NCI-H1105 treated with DMSO at 0.1 percent for 48 hours (cell line): Measurements from ENCODE around the gene PAPPA.

ENCODE experiments used
- DNase-seq: peaks from one replicate; lab custom pipeline; 2025; lab: John Stamatoyannopoulos, UW

The PAPPA gene

GRCh38 chr9:116422119-116422979 is 268.8 kb downstream of the PAPPA start:
- no peak for DNase-seq

GRCh38 chr9:116423149-116423548 is 269.6 kb downstream of the PAPPA start:
- no peak for DNase-seq

- no peak for DNase-seq
Measured at GRCh38 chr9:116425244-116425643, 271.7 kb downstream of the PAPPA start.

- DNase-seq, result no peak
Measured at GRCh38 chr9:116430849-116431248, 277.3 kb downstream of the PAPPA start.

- DNase-seq, result no peak
Measured at GRCh38 chr9:116432051-116432450, 278.5 kb downstream of the PAPPA start.

- DNase-seq, result no peak
Measured at GRCh38 chr9:116434314-116434713, 280.7 kb downstream of the PAPPA start.

GRCh38 chr9:116435706-116436105 is 282.1 kb downstream of the PAPPA start:
- DNase-seq, result no peak

GRCh38 chr9:116436121-116436520 is 282.5 kb downstream of the PAPPA start:
- no peak for DNase-seq

- no peak for DNase-seq
Measured at GRCh38 chr9:116437411-116438370, 284.1 kb downstream of the PAPPA start.

- DNase-seq, result no peak
Measured at GRCh38 chr9:116442528-116442927, 288.9 kb downstream of the PAPPA start.

- DNase-seq, result no peak
Measured at GRCh38 chr9:116447934-116448333, 294.3 kb downstream of the PAPPA start.

GRCh38 chr9:116448431-116448830 is 294.8 kb downstream of the PAPPA start:
- DNase-seq, result no peak

- DNase-seq, result no peak
Measured at GRCh38 chr9:116449949-116450348, 296.4 kb downstream of the PAPPA start.

GRCh38 chr9:116450378-116451139 is 297.0 kb downstream of the PAPPA start:
- no peak for DNase-seq

- no peak for DNase-seq
Measured at GRCh38 chr9:116451500-116452115, 298.0 kb downstream of the PAPPA start.
